SK-N-MC (cell line): ENCODE results near the gene SSBP1.

Source experiments
- EZH2 ChIP-seq: fragments of 200-600 bp; sonication (generic); IDR thresholded peaks from one replicate; pipeline ENCODE4 v1.6.1; 2017; ENCODE audit warnings: antibody characterized with exemption
- POLR2AphosphoS5 ChIP-seq: IDR thresholded peaks from 2 replicates; pipeline ENCODE4 v1.6.1; 2012; ENCODE audit warnings: mild to moderate bottlenecking, low read depth, low read length, borderline replicate concordance

DNA sequence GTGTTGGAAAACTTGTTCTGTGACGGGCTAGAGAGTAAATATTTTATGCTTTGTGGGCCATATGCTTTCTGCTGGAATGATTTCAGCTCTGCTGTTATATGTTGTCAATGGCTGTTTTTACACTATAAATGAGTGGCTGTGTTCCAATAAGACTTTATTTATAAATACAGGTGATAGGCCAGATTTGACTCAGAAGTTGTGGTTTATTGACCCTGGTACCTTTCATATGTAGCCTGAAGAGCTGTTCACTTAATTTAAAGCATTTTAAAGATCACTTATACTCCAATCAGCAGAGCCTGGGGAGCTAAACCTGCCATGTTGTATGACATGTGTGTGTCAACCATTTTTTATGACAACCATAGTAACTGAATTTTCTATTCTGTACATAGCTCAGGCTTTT lies 9.1 kb upstream of the SSBP1 start:
- TF ChIP-seq EZH2 = no peak
- no peak for TF ChIP-seq POLR2AphosphoS5
